Measurements from ENCODE around the gene ADAM15. TPM values are rescaled to one million over a fixed set of nuclear protein-coding genes. Genes with fewer than 3 reads are reported as not detected.
A peak's percentile ranks its signal among the peaks of the same experiment; 100 is the strongest.

The ADAM15 gene
- polyA plus RNA-seq, 1 of the 3 experiments (the other 2 are of a cell fraction): 60.1 TPM

- H3K79me2 ChIP-seq (ENCODE audit: insufficient read depth): peaks cover 37% of the 10 kb centered on the region
- POLR2A ChIA-PET: interaction anchor here (0.7 to 1.7 kb wide), 3 partner anchors 25 to 46 kb away, joined by 3 to 5 read pairs (median 5); no protein-coding TSS in a partner anchor
Observed at GRCh38 chr1:155003227-155003765, 47.8 kb upstream of the ADAM15 start.

More at GRCh38 chr1:155003227-155003765, 47.8 kb upstream of the ADAM15 start:
- Histone ChIP-seq H3K9me3 (no peaks in the 10 kb centered on the region), H3K27ac (ENCODE audit: low read depth in 2 of 2, low read length in 1 of 2) (peak overlapping the region; percentile 72 to 96), H3K4me1 (ENCODE audit: control insufficient read depth in 1 of 2, insufficient read depth in 2 of 2, low read depth in 1 of 2, low read length in 1 of 2) (peaks cover 19 to 33% of the 10 kb centered on the region in 2 experiments), H3F3A (replicated peaks; ENCODE audit: insufficient read depth) (peaks cover 27% of the 10 kb centered on the region), H3K9me2 (no peaks in the 10 kb centered on the region), H3K4me3 (ENCODE audit: low read depth in 2 of 2, low read length in 1 of 2) (peak overlapping the region; percentile 79 to 95), H3K27me3 (ENCODE audit: insufficient read depth) (no peaks in the 10 kb centered on the region), H3K36me3 (replicated peaks in 1 of 2; ENCODE audit: control insufficient read depth in 1 of 2, insufficient read depth in 2 of 2, low read length in 1 of 2) (peaks cover 0 to 5% of the 10 kb centered on the region in 2 experiments), H3K4me2 (peak overlapping the region; percentile 100), H2AFZ (ENCODE audit: low read depth) (peak overlapping the region; percentile 70; the same call in 1 of the 2 replicates), H4K20me1 (ENCODE audit: insufficient read depth) (no peaks in the 10 kb centered on the region; the same call in 1 of the 2 replicates), H3K9ac (peak overlapping the region; percentile 86)
- CTCF ChIA-PET: interaction anchor here (0.5 to 14.0 kb wide), 12 partner anchors 10 to 593 kb away, joined by 3 to 640 read pairs (median 4); partner anchors contain the start of genes CKS1B, FLAD1, LENEP and PBXIP1
- under 1% methylated on average over 24 of the region's 37 CpGs for WGBS (ENCODE audit: low lambda C conversion rate)
- TF ChIP-seq MAX (IDR thresholded peaks at IDR 0.05; ENCODE audit: low read depth) (peak; percentile 36; the same call in 1 of the 2 replicates), YY1 (IDR thresholded peaks at IDR 0.05; ENCODE audit: low read depth) (no peak), SMC3 (IDR thresholded peaks at IDR 0.05; ENCODE audit: low read depth, low read length) (no peak), MXI1 (IDR thresholded peaks at IDR 0.05; ENCODE audit: low read depth, low read length) (no peak), TAF1 (IDR thresholded peaks at IDR 0.05; ENCODE audit: borderline replicate concordance, low read depth, low read length) (0 out of 2 replicates have a peak, but pooled peaks have one; percentile 20), POLR2AphosphoS5 (IDR thresholded peaks at IDR 0.05; ENCODE audit: low read depth, low read length) (0 out of 2 replicates have a peak, but pooled peaks have one; percentile 15), NFIC (IDR thresholded peaks at IDR 0.05; ENCODE audit: borderline replicate concordance) (peak; percentile 76), CTCF (IDR thresholded peaks at IDR 0.05) (no peak), RCOR1 (IDR thresholded peaks at IDR 0.05; ENCODE audit: low read length) (no peak), FOXJ3 (CRISPR knock-in tag; IDR thresholded peaks at IDR 0.05) (no peak), EZH2phosphoT487 (IDR thresholded peaks at IDR 0.05; ENCODE audit: borderline replicate concordance, low read depth) (no peak), RAD21 (IDR thresholded peaks at IDR 0.05; ENCODE audit: low read length) (no peak), RFX5 (IDR thresholded peaks at IDR 0.05; ENCODE audit: low read length) (no peak), TEAD4 (IDR thresholded peaks at IDR 0.05; ENCODE audit: borderline replicate concordance, insufficient read depth) (no peak), USF1 (IDR thresholded peaks at IDR 0.05; ENCODE audit: borderline replicate concordance, low read depth) (no peak)
- peak; percentile 65 for DNase-seq

All from SK-N-SH (cell line).